GM03348 (cell line): ENCODE measurements around the gene GTSF1L.

Experiments used
- DNase-seq: peaks from one replicate; pipeline ENCODE4 v3.0.0; 2012; ENCODE audit warnings: low spot score

Gene GTSF1L

DNA sequence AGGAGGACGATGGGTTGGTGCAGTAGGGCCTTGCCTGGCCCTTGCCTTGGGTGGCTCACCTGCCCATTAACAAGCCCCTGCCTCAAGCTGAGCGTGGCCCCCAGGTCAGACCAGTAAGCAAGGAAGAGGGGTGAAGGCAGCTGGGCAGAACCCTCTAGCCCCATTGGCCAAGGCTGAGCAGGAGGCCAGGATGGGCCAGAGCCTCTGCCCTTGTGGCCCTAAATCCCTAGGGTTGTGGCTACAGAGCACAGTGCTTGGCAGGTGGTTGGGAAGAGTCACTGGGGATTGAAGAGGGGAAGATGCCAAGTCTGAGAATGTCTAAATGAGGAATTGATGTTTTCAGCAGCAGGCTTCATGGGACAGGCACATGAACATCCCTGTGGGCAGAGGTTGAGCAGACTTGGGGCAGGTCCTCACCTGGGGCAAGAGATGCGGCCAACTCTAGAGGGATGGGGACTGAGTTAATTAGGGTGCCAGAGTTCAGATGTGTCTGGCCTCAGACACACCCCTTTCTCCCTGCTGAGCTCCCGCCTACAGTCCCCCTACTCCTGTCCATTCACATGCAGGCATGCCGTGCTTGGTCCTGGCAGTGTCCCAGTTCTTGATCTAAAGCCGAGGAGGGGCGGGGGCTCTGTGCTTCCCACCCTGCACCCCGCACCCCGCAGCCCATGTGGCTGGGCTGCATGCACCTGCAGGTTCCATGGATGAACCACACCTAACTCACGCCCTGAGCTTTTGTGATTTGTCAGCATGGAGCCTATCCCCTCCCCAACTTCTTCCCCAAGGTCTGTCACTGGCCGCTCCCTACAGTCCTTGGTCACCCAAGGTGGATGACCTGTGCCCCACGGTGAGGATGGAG is 9.8 kb downstream of the GTSF1L start:
- DNase-seq, result no peak

DNA sequence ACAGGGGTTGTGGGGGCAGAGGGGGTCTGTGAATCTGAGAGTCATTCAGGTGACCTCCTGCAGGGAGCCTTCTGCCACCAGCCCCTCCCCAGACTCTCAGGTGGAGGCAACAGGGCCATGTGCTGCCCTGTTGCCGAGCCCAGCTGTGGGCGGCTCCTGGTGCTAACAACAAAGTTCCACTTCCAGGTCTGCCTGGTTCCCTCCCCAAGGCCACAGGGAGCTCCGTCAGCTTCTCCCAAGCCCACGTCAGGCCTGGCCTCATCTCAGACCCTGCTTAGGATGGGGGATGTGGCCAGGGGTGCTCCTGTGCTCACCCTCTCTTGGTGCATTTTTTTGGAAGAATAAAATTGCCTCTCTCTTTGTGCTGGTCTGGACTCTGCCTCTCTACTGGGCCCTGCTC is 10.7 kb downstream of the GTSF1L start:
- no peak for DNase-seq

- no peak for DNase-seq
Observed at GRCh38 chr20:43715511-43715910, 11.3 kb downstream of the GTSF1L start.

DNA sequence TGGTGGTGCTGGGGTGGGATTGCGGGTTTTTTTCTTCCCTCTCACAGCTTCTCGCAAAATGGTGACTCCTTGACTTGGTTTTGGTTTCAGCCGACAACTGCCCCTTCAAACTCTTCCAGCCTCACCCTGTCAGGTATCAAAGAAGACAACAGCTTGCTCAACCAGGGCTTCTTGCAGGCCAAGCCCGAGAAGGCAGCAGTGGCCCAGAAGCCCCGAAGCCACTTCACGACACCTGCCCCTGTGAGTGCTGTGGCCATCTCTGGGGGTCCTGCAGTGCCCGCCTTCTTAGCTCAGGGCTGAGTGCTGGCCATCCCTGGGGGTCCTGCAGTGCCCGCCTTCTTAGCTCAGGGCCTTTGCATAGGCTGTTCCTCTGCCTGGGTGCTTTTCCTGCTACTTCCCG is 11.8 kb downstream of the GTSF1L start:
- DNase-seq, result no peak

- no peak for DNase-seq
Observed at GRCh38 chr20:43711098-43711654, 15.6 kb downstream of the GTSF1L start.

DNA sequence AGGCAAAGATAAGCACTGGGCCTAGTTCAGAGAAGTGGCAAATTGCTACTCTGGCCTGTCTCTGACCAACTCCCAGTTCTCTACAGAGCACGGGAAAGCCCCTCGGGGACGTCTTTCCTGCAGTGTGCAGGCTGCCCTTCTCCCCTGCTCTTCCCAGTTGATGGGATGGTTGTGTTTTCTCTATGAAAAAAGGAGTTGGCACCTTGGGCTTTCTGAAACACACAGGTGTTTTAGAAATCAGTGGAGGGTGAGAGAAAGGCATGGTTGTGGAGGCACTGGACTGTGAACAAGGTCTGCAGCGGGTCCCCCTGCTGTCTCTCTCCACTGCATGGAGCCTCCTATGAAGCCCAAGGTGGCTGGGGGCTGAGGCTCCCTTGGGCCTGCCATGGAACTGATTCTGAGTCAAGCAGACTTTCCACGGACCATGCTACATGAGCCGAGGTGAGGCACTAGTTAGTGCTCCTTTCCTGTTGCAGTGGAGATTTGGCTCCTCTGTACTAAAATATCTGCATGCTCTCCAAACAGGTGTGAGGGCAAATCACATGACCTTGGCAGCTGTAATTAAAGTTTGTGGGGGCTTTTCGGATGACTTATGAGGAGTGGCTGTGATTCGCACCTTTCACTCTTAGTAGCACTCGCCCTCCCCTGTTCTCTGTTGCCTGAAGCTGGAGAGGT is 16.3 kb downstream of the GTSF1L start:
- DNase-seq, result no peak

DNA sequence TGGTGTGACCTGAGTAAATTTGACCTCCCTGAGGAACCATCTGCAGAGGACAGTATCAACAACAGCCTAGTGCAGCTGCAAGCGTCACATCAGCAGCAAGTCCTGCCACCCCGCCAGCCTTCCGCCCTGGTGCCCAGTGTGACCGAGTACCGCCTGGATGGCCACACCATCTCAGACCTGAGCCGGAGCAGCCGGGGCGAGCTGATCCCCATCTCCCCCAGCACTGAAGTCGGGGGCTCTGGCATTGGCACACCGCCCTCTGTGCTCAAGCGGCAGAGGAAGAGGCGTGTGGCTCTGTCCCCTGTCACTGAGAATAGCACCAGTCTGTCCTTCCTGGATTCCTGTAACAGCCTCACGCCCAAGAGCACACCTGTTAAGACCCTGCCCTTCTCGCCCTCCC is 24.3 kb downstream of the GTSF1L start:
- DNase-seq, result no peak

- no peak for DNase-seq
Observed at GRCh38 chr20:43700627-43701026, 26.2 kb downstream of the GTSF1L start.

- DNase-seq, result no peak
Observed at GRCh38 chr20:43699941-43700565, 26.7 kb downstream of the GTSF1L start.

GRCh38 chr20:43695571-43695970 is 31.2 kb downstream of the GTSF1L start:
- no peak for DNase-seq

- DNase-seq, result no peak
Observed at GRCh38 chr20:43694763-43695162, 32.0 kb downstream of the GTSF1L start.

DNA sequence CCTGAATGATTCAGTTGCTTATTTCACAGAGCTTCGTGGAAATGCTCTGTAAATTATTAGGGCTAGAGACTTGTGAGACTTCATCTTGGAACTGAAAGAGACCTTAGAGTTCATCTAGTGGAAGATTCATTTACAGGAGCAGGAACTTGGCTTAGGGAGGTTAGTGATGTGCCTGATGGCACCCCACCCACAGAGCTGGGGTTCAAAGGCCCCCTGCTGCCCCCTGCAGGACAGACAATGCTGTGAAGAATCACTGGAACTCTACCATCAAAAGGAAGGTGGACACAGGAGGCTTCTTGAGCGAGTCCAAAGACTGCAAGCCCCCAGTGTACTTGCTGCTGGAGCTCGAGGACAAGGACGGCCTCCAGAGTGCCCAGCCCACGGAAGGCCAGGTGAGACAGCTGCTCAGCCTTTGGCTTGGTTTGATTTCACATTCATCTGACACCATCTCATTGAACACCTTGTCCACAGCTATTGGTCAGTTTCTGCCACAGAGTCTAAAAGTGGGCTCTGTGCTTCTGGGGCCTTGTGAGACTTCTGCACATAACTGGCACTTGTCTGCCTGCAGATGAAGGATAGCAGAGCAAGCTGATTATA is 34.8 kb downstream of the GTSF1L start:
- DNase-seq, result peak; percentile 78

DNA sequence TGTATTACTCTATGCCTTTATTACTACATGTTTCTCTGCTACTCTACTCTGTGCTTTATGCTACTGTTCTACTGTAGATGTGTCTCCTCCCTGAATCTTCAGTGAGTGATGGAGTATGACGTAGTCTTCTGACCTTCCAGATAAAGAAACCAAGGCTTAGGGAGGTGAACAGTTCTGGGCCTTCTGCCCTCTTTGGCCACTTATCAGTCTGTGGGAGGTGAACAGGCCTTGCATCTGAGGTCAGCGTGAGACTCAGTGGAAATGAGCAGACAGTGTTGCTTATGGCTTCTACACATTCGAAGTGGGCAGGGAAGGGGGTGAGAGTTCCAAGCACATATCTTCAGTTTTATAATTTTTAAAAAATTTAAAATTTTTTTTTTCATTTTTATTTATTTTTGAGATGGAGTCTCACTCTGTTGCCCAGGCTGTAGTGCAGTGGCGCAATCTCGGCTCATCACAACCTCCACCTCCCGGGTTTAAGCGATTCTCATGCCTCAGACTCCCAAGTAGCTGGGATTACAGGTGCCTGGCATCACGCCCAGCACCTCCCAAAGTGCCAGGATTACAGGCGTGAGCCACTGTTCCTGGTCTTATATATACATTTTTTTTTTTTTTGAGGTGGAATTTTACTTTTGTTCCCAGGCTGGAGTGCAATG is 35.7 kb downstream of the GTSF1L start:
- no peak for DNase-seq

DNA sequence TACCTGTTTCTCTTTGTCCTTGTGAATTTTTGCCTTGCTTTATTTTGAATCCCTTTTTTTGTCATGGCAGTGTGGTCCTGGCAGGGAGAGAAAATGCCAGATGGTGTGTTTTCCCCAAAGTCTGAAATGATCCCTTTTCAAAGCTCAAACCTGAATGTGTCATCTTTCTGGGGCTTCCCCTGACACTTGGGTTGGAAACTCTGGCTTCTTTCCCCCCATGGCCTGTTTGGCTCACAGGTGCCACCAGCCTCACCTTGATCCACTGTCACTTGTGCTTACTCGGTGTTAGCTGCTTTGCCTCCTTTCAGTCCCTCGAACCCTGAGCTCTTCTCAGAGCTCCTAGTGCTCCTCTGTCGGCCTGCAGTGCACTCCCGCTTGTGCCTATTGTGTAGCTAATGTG is 37.6 kb downstream of the GTSF1L start:
- DNase-seq, result no peak

DNA sequence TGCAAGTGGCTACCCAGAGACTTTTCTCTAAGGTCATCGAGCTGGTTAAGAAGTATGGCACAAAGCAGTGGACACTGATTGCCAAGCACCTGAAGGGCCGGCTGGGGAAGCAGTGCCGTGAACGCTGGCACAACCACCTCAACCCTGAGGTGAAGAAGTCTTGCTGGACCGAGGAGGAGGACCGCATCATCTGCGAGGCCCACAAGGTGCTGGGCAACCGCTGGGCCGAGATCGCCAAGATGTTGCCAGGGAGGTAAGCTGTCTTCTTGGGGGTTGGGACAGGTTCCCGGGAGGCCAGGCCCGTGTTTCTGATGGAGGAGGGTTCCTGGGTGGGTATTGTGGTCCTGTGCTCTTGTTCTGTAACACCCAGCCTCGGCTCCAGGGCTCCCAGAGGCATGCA is 40.0 kb downstream of the GTSF1L start:
- DNase-seq, result no peak

DNA sequence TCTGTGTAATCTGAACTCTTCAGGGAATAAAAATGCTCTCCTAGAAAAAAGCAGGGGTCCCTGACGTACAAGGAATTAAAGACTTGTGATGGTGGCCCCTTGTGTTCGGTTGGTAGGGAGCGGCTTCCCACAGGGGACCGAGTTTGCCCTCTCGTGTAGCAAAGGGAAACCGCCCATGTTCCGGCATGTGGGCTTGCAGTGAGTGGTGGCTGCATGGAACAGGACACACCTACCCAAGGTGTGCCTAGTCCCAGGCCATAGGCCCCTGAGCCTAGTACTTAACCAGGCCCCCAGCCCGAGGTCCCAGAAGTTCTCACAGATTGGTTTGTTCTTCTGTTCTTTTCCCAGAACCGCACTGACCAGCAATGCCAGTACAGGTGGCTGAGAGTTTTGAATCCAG is 44.4 kb downstream of the GTSF1L start:
- no peak for DNase-seq

DNA sequence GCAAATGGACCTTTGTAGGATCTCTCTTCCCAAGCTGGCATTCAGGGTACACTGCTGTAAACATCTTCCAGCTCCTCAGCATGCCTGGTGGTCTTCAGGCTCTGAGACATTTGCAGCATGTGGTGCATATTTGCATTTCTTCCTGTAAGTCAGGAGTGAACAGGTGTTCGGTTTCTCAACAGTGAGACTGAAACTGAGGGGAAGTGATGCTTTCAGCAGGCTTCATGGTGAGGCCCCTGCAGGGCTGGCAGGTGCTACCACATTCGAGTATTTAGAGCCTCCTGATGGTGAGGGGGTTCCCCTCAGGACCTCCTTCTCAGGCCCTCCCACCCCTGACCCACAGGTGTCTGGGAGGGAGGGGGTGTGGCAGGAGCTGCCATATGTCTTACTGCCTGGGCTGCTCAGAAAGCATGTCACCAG is 44.8 kb downstream of the GTSF1L start:
- no peak for DNase-seq

- no peak for DNase-seq
Observed at GRCh38 chr20:43681468-43681942, 45.3 kb downstream of the GTSF1L start.

DNA sequence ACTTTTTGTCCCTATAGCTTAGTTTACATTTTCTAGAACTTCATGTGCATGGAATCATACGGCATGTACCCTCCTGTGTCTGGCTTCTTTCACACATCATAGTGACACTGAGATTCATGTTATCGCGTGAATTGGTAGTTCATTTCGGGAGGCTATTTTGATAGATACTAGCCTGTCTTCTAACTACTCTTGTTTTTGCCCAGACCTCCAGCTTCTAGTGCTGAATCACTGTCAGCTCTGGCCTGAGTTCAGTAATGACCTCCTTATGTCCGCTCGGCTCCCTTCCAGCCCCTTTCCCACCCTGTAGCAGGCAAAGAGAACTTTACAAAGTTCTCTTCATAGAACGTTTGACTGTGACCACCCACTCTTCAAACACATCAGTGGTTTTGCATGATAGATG is 45.8 kb downstream of the GTSF1L start:
- peak; percentile 42 for DNase-seq

GRCh38 chr20:43676368-43676767 is 50.4 kb downstream of the GTSF1L start:
- DNase-seq, result no peak
